GM23338 (cell line): Measurements from ENCODE around the gene ESR1. TPM values are rescaled to one million over a fixed set of nuclear protein-coding genes. Genes with fewer than 3 reads are reported as not detected.

Experiments used
- ATAC-seq: fragments of 200-7000 bp; cut with Tn5 transposase; 3 replicates; pipeline ENCODE4 v1.9.1; 2020
- DNase-seq: peaks from one replicate; pipeline ENCODE4 v3.0.0-alpha.2; 2015; ENCODE audit warnings: low spot score
- H2AFZ ChIP-seq: fragments of 200-600 bp; sonication (generic); 2 replicates; pipeline ENCODE4 v1.8.0; 2016; ENCODE audit warnings: antibody characterized with exemption, mild to moderate bottlenecking, moderate library complexity
- H3F3A ChIP-seq: fragments of 200-600 bp; sonication (generic); replicated peaks from 2 replicates; pipeline ENCODE4 v1.8.0; 2017; ENCODE audit warnings: antibody characterized with exemption, mixed run types, low read depth
- H3K27ac ChIP-seq: fragments of 200-600 bp; sonication (generic); 2 replicates; pipeline ENCODE4 v1.6.1; 2016; ENCODE audit warnings: low read depth
- H3K27me3 ChIP-seq: fragments of 200-600 bp; sonication (generic); 2 replicates; pipeline ENCODE4 v1.8.0; 2016; ENCODE audit warnings: mild to moderate bottlenecking, mixed run types, moderate library complexity; ENCODE audit not compliant: insufficient read depth
- H3K36me3 ChIP-seq: fragments of 200-600 bp; sonication (generic); 2 replicates; pipeline ENCODE4 v1.8.0; 2016; ENCODE audit warnings: mild to moderate bottlenecking; ENCODE audit not compliant: insufficient read depth
- H3K4me1 ChIP-seq: fragments of 200-600 bp; sonication (generic); 2 replicates; pipeline ENCODE4 v1.8.0; 2016; ENCODE audit warnings: mild to moderate bottlenecking, moderate library complexity; ENCODE audit not compliant: insufficient read depth
- H3K4me2 ChIP-seq: fragments of 200-600 bp; sonication (generic); 2 replicates; pipeline ENCODE4 v1.7.1; 2017; ENCODE audit warnings: mixed run types
- H3K4me3 ChIP-seq: fragments of 200-600 bp; sonication (generic); 2 replicates; pipeline ENCODE4 v1.6.1; 2016; ENCODE audit warnings: mixed run types
- H3K79me2 ChIP-seq: fragments of 200-600 bp; sonication (generic); replicated peaks from 2 replicates; pipeline ENCODE4 v1.8.0; 2017; ENCODE audit warnings: mild to moderate bottlenecking; ENCODE audit not compliant: insufficient read depth
- H3K9me2 ChIP-seq: fragments of 200-600 bp; sonication (generic); 2 replicates; pipeline ENCODE4 v1.8.0; 2017; ENCODE audit not compliant: insufficient read depth
- H4K20me1 ChIP-seq: fragments of 200-600 bp; sonication (generic); replicated peaks from 2 replicates; pipeline ENCODE4 v1.8.0; 2017; ENCODE audit warnings: mild to moderate bottlenecking; ENCODE audit not compliant: insufficient read depth
- H3K27ac Mint-ChIP-seq: 2 replicates; pipeline ENCODE4 v1.8.0; 2020; ENCODE audit warnings: inconsistent platforms, mild to moderate bottlenecking, moderate library complexity, mixed read lengths
- H3K27me3 Mint-ChIP-seq: 3 replicates; pipeline ENCODE4 v1.8.0; 2022; ENCODE audit warnings: low read depth, mild to moderate bottlenecking, moderate library complexity, mixed read lengths, inconsistent platforms; ENCODE audit not compliant: insufficient read depth, poor library complexity
- H3K36me3 Mint-ChIP-seq: 3 replicates; pipeline ENCODE4 v1.8.0; 2021; ENCODE audit warnings: low read depth, mild to moderate bottlenecking, inconsistent platforms, moderate library complexity, mixed read lengths
- H3K4me1 Mint-ChIP-seq: 3 replicates; pipeline ENCODE4 v1.8.0; 2020; ENCODE audit warnings: mild to moderate bottlenecking, inconsistent platforms, mixed read lengths
- H3K4me3 Mint-ChIP-seq: 3 replicates; pipeline ENCODE4 v1.8.0; 2021; ENCODE audit warnings: moderate library complexity, mild to moderate bottlenecking, inconsistent platforms, mixed read lengths
- H3K9me3 Mint-ChIP-seq: 3 replicates; pipeline ENCODE4 v1.8.0; 2020; ENCODE audit warnings: moderate library complexity, mild to moderate bottlenecking, inconsistent platforms, mixed read lengths
- CREB1 ChIP-seq: fragments of 250-450 bp; sonication (Bioruptor Pico); IDR thresholded peaks from 2 replicates; pipeline ENCODE4 v1.5.0; 2020; ENCODE audit warnings: low read depth, mild to moderate bottlenecking, moderate library complexity
- EZH2 ChIP-seq: fragments of 200-600 bp; sonication (generic); IDR thresholded peaks from one replicate; pipeline ENCODE4 v1.8.0; 2017; ENCODE audit warnings: antibody characterized with exemption, mild to moderate bottlenecking, low read depth; ENCODE audit not compliant: unreplicated experiment
- EZH2phosphoT487 ChIP-seq: fragments of 200-600 bp; sonication (generic); IDR thresholded peaks from one replicate; pipeline ENCODE4 v1.8.1; 2018; ENCODE audit warnings: antibody characterized with exemption; ENCODE audit not compliant: unreplicated experiment
- JUNB ChIP-seq: IDR thresholded peaks from one replicate; pipeline ENCODE4 v1.6.1; 2016; ENCODE audit warnings: antibody characterized with exemption; ENCODE audit not compliant: unreplicated experiment
- NANOG ChIP-seq: IDR thresholded peaks from 2 replicates; pipeline ENCODE4 v1.6.1; 2016; ENCODE audit warnings: antibody characterized with exemption, borderline replicate concordance
- POLR2AphosphoS5 ChIP-seq: IDR thresholded peaks from 2 replicates; pipeline ENCODE4 v1.6.1; 2016; ENCODE audit warnings: antibody characterized with exemption, low read depth
- STAT1 ChIP-seq: IDR thresholded peaks from one replicate; pipeline ENCODE4 v1.6.1; 2016; ENCODE audit warnings: antibody characterized with exemption; ENCODE audit not compliant: unreplicated experiment
- ZNF114 ChIP-seq: fragments of 250-450 bp; sonication (Bioruptor Pico); IDR thresholded peaks from 2 replicates; pipeline ENCODE4 v1.5.0; 2020; ENCODE audit warnings: mild to moderate bottlenecking, moderate library complexity
- ZNF331 ChIP-seq: fragments of 250-450 bp; sonication (Bioruptor Pico); IDR thresholded peaks from 2 replicates; pipeline ENCODE4 v1.5.0; 2020; ENCODE audit warnings: low read depth, mild to moderate bottlenecking, moderate library complexity
- polyA plus RNA-seq: library from polyadenylated mRNA; unstranded; fragments of >200 nt; fragmentation: Nextera tagmentation; extraction: Ambion mirVana; gene quantifications from 2 replicates; pipeline ENCODE4 v1.2.1, GENCODE V29; 2016
- total RNA-seq: library from RNA; depleted of rRNA; stranded (reverse); fragments of >200 nt; shearing (Covaris generic); gene quantifications from 2 replicates; pipeline ENCODE4 v1.2.3, GENCODE V29; 2014
- TF ChIP-seq, protein P1 (sequence below): IDR thresholded peaks from 2 replicates; pipeline ENCODE4 v1.6.1; 2016; ENCODE audit warnings: antibody characterized with exemption
- TF ChIP-seq, protein P2 (sequence below): fragments of 250-450 bp; sonication (Bioruptor Pico); IDR thresholded peaks from 2 replicates; pipeline ENCODE4 v1.5.0; 2020; ENCODE audit warnings: mild to moderate bottlenecking, moderate library complexity
- TF ChIP-seq, protein P3 (sequence below), 2 experiments: fragments of 200-600 bp in 1 of 2; sonication (generic) in 1 of 2; conservative IDR thresholded peaks; 2 replicates each; pipeline versions ENCODE4 v1.5.1 to v1.6.1; 2016 to 2017; ENCODE audit warnings: antibody characterized with exemption in 2 of 2, low read depth in 2 of 2, mild to moderate bottlenecking in 2 of 2, moderate library complexity in 1 of 2

Gene ESR1
- total and polyA plus RNA-seq, 2 experiments from 2014 or later = 0.94 TPM; not detected in 1

DNA sequence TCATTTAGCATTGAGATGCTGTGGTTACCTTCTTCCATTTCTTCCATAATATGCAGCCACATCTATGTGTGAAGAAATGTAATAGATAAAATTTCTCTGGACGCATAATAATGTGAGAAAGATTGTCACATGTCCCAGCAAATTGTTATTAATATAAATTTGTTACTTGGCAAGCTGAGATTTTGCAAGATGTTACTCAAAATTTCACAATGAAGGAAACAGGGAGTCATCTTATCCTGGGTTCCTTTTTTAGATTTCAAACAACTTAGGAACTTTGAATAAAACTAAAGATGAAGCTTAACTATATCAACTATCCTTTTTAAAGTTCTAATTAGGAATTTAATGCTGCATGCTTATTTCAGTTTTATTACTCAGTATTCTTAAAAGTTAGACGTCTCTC is 3.6 kb downstream of the ESR1 start:
- no peak overlapping the region for H3K4me2 ChIP-seq
- no peaks in the 10 kb centered on the region for H3K36me3 ChIP-seq
- H3K4me3 ChIP-seq = no peak overlapping the region
- no peaks in the 10 kb centered on the region for H3K9me2 ChIP-seq
- no peak overlapping the region for H3K27ac Mint-ChIP-seq
- no peaks in the 10 kb centered on the region for H3K79me2 ChIP-seq
- no peaks in the 10 kb centered on the region; the same call in 2 of the 3 replicates for H3K9me3 Mint-ChIP-seq
- no peaks in the 10 kb centered on the region for H3K36me3 Mint-ChIP-seq
- H3K4me1 ChIP-seq = peaks cover 10% of the 10 kb centered on the region
- no peaks in the 10 kb centered on the region for H3F3A ChIP-seq
- H3K4me1 Mint-ChIP-seq = peaks cover 27% of the 10 kb centered on the region
- no peak overlapping the region for H3K4me3 Mint-ChIP-seq
- TF ChIP-seq EZH2phosphoT487 (no peak), ZNF331 (no peak)
- TF ChIP-seq, protein P1, sequence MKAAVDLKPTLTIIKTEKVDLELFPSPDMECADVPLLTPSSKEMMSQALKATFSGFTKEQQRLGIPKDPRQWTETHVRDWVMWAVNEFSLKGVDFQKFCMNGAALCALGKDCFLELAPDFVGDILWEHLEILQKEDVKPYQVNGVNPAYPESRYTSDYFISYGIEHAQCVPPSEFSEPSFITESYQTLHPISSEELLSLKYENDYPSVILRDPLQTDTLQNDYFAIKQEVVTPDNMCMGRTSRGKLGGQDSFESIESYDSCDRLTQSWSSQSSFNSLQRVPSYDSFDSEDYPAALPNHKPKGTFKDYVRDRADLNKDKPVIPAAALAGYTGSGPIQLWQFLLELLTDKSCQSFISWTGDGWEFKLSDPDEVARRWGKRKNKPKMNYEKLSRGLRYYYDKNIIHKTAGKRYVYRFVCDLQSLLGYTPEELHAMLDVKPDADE = no peak
- no peak overlapping the region for H3K27ac ChIP-seq
- peaks cover 40% of the 10 kb centered on the region for H3K27me3 Mint-ChIP-seq
- no peak for ATAC-seq
- peaks cover 51% of the 10 kb centered on the region for H3K27me3 ChIP-seq
- H2AFZ ChIP-seq = no peak overlapping the region
- no peak for DNase-seq
- 0 out of 2 replicates have a peak, but pooled peaks cover 8% of the 10 kb centered on the region for H4K20me1 ChIP-seq

DNA sequence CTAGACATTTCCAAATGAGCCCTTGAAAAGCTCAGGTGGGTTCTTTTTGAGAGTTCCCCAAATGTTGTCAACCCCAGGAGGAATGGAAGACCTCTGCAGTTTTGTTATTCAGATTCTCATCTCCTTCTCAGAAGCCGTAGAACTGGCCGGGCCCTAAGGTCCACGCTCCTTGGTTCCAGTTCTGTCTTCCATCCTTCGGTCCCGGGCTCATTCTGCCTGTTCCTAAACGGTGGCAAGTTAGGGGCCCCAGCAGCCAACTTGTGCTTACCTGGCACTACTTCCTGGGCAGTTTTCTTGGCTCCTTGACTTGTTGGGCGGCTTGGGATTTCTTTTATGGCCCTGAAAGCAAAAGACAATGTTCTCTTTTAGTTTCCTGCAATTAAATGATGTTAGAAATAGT is 6.4 kb downstream of the ESR1 start:
- Mint-ChIP-seq H3K9me3 (no peaks in the 10 kb centered on the region), H3K27ac (no peak overlapping the region), H3K4me1 (peaks cover 14% of the 10 kb centered on the region), H3K36me3 (no peaks in the 10 kb centered on the region), H3K27me3 (peaks cover 17% of the 10 kb centered on the region), H3K4me3 (no peak overlapping the region)
- Histone ChIP-seq H3K27ac (no peak overlapping the region), H3F3A (no peaks in the 10 kb centered on the region), H3K4me2 (no peak overlapping the region), H3K36me3 (no peaks in the 10 kb centered on the region), H3K79me2 (no peaks in the 10 kb centered on the region), H3K4me3 (no peak overlapping the region), H3K4me1 (0 out of 2 replicates have a peak, but pooled peaks cover 4% of the 10 kb centered on the region), H3K27me3 (peaks cover 23% of the 10 kb centered on the region), H2AFZ (no peak overlapping the region), H4K20me1 (0 out of 2 replicates have a peak, but pooled peaks cover 4% of the 10 kb centered on the region), H3K9me2 (peaks cover 6% of the 10 kb centered on the region; the same call in 1 of the 2 replicates)
- ATAC-seq (no peak), DNase-seq (peak; percentile 2)
- TF ChIP-seq ZNF114 (CRISPR knock-in tag) = no peak
- no peak for TF ChIP-seq EZH2
- TF ChIP-seq, protein P2, sequence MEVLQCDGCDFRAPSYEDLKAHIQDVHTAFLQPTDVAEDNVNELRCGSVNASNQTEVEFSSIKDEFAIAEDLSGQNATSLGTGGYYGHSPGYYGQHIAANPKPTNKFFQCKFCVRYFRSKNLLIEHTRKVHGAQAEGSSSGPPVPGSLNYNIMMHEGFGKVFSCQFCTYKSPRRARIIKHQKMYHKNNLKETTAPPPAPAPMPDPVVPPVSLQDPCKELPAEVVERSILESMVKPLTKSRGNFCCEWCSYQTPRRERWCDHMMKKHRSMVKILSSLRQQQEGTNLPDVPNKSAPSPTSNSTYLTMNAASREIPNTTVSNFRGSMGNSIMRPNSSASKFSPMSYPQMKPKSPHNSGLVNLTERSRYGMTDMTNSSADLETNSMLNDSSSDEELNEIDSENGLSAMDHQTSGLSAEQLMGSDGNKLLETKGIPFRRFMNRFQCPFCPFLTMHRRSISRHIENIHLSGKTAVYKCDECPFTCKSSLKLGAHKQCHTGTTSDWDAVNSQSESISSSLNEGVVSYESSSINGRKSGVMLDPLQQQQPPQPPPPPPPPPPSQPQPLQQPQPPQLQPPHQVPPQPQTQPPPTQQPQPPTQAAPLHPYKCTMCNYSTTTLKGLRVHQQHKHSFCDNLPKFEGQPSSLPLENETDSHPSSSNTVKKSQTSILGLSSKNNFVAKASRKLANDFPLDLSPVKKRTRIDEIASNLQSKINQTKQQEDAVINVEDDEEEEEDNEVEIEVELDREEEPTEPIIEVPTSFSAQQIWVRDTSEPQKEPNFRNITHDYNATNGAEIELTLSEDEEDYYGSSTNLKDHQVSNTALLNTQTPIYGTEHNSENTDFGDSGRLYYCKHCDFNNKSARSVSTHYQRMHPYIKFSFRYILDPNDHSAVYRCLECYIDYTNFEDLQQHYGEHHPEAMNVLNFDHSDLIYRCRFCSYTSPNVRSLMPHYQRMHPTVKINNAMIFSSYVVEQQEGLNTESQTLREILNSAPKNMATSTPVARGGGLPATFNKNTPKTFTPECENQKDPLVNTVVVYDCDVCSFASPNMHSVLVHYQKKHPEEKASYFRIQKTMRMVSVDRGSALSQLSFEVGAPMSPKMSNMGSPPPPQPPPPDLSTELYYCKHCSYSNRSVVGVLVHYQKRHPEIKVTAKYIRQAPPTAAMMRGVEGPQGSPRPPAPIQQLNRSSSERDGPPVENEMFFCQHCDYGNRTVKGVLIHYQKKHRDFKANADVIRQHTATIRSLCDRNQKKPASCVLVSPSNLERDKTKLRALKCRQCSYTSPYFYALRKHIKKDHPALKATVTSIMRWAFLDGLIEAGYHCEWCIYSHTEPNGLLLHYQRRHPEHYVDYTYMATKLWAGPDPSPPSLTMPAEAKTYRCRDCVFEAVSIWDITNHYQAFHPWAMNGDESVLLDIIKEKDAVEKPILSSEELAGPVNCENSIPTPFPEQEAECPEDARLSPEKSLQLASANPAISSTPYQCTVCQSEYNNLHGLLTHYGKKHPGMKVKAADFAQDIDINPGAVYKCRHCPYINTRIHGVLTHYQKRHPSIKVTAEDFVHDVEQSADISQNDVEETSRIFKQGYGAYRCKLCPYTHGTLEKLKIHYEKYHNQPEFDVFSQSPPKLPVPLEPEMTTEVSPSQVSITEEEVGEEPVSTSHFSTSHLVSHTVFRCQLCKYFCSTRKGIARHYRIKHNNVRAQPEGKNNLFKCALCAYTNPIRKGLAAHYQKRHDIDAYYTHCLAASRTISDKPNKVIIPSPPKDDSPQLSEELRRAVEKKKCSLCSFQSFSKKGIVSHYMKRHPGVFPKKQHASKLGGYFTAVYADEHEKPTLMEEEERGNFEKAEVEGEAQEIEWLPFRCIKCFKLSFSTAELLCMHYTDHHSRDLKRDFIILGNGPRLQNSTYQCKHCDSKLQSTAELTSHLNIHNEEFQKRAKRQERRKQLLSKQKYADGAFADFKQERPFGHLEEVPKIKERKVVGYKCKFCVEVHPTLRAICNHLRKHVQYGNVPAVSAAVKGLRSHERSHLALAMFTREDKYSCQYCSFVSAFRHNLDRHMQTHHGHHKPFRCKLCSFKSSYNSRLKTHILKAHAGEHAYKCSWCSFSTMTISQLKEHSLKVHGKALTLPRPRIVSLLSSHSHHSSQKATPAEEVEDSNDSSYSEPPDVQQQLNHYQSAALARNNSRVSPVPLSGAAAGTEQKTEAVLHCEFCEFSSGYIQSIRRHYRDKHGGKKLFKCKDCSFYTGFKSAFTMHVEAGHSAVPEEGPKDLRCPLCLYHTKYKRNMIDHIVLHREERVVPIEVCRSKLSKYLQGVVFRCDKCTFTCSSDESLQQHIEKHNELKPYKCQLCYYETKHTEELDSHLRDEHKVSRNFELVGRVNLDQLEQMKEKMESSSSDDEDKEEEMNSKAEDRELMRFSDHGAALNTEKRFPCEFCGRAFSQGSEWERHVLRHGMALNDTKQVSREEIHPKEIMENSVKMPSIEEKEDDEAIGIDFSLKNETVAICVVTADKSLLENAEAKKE = no peak
- TF ChIP-seq, protein P1 = no peak
- TF ChIP-seq, protein P3, sequence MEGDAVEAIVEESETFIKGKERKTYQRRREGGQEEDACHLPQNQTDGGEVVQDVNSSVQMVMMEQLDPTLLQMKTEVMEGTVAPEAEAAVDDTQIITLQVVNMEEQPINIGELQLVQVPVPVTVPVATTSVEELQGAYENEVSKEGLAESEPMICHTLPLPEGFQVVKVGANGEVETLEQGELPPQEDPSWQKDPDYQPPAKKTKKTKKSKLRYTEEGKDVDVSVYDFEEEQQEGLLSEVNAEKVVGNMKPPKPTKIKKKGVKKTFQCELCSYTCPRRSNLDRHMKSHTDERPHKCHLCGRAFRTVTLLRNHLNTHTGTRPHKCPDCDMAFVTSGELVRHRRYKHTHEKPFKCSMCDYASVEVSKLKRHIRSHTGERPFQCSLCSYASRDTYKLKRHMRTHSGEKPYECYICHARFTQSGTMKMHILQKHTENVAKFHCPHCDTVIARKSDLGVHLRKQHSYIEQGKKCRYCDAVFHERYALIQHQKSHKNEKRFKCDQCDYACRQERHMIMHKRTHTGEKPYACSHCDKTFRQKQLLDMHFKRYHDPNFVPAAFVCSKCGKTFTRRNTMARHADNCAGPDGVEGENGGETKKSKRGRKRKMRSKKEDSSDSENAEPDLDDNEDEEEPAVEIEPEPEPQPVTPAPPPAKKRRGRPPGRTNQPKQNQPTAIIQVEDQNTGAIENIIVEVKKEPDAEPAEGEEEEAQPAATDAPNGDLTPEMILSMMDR (conservative IDR thresholded peaks at IDR 0.05; ENCODE audit: low read depth in 2 of 2) = no peak
- TF ChIP-seq JUNB = no peak
- TF ChIP-seq STAT1 = no peak
- no peak for TF ChIP-seq ZNF331
- TF ChIP-seq POLR2AphosphoS5 = no peak
- no peak for TF ChIP-seq CREB1
- TF ChIP-seq NANOG = no peak
- no peak for TF ChIP-seq EZH2phosphoT487
